WTC11 (cell line): ENCODE results near the gene MCF2L2. TPM values are rescaled to one million over a fixed set of nuclear protein-coding genes. Genes with fewer than 3 reads are reported as not detected.
"Not testable (repeated sequence)": the region's sequence is repeated elsewhere in the genome, so short reads cannot be mapped to it uniquely, and the experiment has no call there.

Experiments
- ATAC-seq: fragments of 200-7000 bp; cut with Tn5 transposase; 2 replicates; pipeline ENCODE4 v1.10.0; 2021; ENCODE audit warnings: mild to moderate bottlenecking, moderate library complexity
- CTCF ChIA-PET: fragments of 300-600 bp; sonication (Branson Sonifier 250); formaldehyde crosslinking; loops from one replicate; lab custom pipeline; 2021; ENCODE audit warnings: antibody characterized with exemption; lab: Charles Lee
- POLR2A ChIA-PET: fragments of 350-600 bp; sonication (Branson Sonifier 250); formaldehyde crosslinking; loops from one replicate; lab custom pipeline; 2021; ENCODE audit warnings: antibody characterized with exemption; lab: Charles Lee
- DNase-seq: peaks from one replicate; pipeline ENCODE4 v3.0.0; 2021; ENCODE audit warnings: low spot score
- H3K27ac Mint-ChIP-seq: 2 replicates; pipeline ENCODE4 v1.8.0; 2021; ENCODE audit warnings: mixed read lengths
- H3K27me3 Mint-ChIP-seq: 2 replicates; pipeline ENCODE4 v1.8.0; 2021; ENCODE audit warnings: low read depth, mild to moderate bottlenecking, moderate library complexity, mixed read lengths
- H3K36me3 Mint-ChIP-seq: 2 replicates; pipeline ENCODE4 v1.8.0; 2021; ENCODE audit warnings: mixed read lengths
- H3K4me1 Mint-ChIP-seq: 2 replicates; pipeline ENCODE4 v1.8.0; 2022; ENCODE audit warnings: mixed read lengths
- H3K4me3 Mint-ChIP-seq: 2 replicates; pipeline ENCODE4 v1.8.0; 2021; ENCODE audit warnings: mild to moderate bottlenecking, moderate library complexity, mixed read lengths
- H3K9me3 Mint-ChIP-seq: 2 replicates; pipeline ENCODE4 v1.8.0; 2021; ENCODE audit warnings: mixed read lengths
- CREM ChIP-seq: sonication (generic); formaldehyde crosslinking; IDR thresholded peaks from 2 replicates; pipeline ENCODE4 v1.8.1; 2022; ENCODE audit warnings: mild to moderate bottlenecking, missing genetic modification reagents, moderate library complexity
- E2F5 ChIP-seq: sonication (generic); formaldehyde crosslinking; IDR thresholded peaks from 2 replicates; pipeline ENCODE4 v1.8.1; 2022; ENCODE audit warnings: mild to moderate bottlenecking, moderate library complexity, missing genetic modification reagents
- ESRRA ChIP-seq: sonication (generic); formaldehyde crosslinking; IDR thresholded peaks from 2 replicates; pipeline ENCODE4 v1.8.1; 2022; ENCODE audit warnings: mild to moderate bottlenecking, missing genetic modification reagents, borderline replicate concordance
- GRHL2 ChIP-seq: fragments of 250-450 bp; sonication (Bioruptor Pico); IDR thresholded peaks from 2 replicates; pipeline ENCODE4 v1.8.0; 2022; ENCODE audit warnings: mild to moderate bottlenecking, moderate library complexity; ENCODE audit not compliant: insufficient replicate concordance, severe bottlenecking
- GTF2I ChIP-seq: fragments of 250-450 bp; sonication (Bioruptor Pico); conservative IDR thresholded peaks from 2 replicates; pipeline ENCODE4 v1.4.0; 2021; ENCODE audit warnings: mild to moderate bottlenecking
- HMGA2 ChIP-seq: fragments of 250-450 bp; sonication (Bioruptor Pico); IDR thresholded peaks from 2 replicates; pipeline ENCODE4 v1.4.0; 2021; ENCODE audit warnings: mild to moderate bottlenecking, moderate library complexity
- KAT7 ChIP-seq: sonication (generic); formaldehyde crosslinking; IDR thresholded peaks from 2 replicates; pipeline ENCODE4 v1.8.1; 2023; ENCODE audit warnings: missing genetic modification reagents, mild to moderate bottlenecking, borderline replicate concordance
- MXD4 ChIP-seq: fragments of 250-450 bp; sonication (Bioruptor Pico); IDR thresholded peaks from 2 replicates; pipeline ENCODE4 v1.8.0; 2021; ENCODE audit warnings: mild to moderate bottlenecking, moderate library complexity, borderline replicate concordance
- MYBL2 ChIP-seq: sonication (generic); formaldehyde crosslinking; IDR thresholded peaks from 2 replicates; pipeline ENCODE4 v1.8.1; 2023; ENCODE audit warnings: mild to moderate bottlenecking, moderate library complexity, missing genetic modification reagents
- NFATC4 ChIP-seq: fragments of 250-450 bp; sonication (Bioruptor Pico); IDR thresholded peaks from 2 replicates; pipeline ENCODE4 v1.9.0; 2021; ENCODE audit warnings: mild to moderate bottlenecking
- NR3C1 ChIP-seq: sonication (generic); formaldehyde crosslinking; conservative IDR thresholded peaks from 2 replicates; pipeline ENCODE4 v1.8.1; 2023; ENCODE audit warnings: low read depth, mild to moderate bottlenecking, missing genetic modification reagents
- OVOL2 ChIP-seq: fragments of 250-450 bp; sonication (Bioruptor Pico); IDR thresholded peaks from 2 replicates; pipeline ENCODE4 v1.9.0; 2021; ENCODE audit warnings: mild to moderate bottlenecking, borderline replicate concordance
- PRDM15 ChIP-seq: sonication (generic); formaldehyde crosslinking; IDR thresholded peaks from 2 replicates; pipeline ENCODE4 v1.8.0; 2022; ENCODE audit warnings: missing genetic modification reagents
- PREB ChIP-seq: sonication (generic); formaldehyde crosslinking; IDR thresholded peaks from 2 replicates; pipeline ENCODE4 v1.8.1; 2022; ENCODE audit warnings: mild to moderate bottlenecking, missing genetic modification reagents, moderate library complexity, borderline replicate concordance
- SMAD4 ChIP-seq: sonication (generic); formaldehyde crosslinking; IDR thresholded peaks from 2 replicates; pipeline ENCODE4 v1.8.0; 2022; ENCODE audit warnings: mild to moderate bottlenecking, missing genetic modification reagents
- SP1 ChIP-seq: sonication (generic); formaldehyde crosslinking; conservative IDR thresholded peaks from 2 replicates; pipeline ENCODE4 v1.8.1; 2022; ENCODE audit warnings: missing genetic modification reagents
- TP53 ChIP-seq: sonication (generic); formaldehyde crosslinking; IDR thresholded peaks from 2 replicates; pipeline ENCODE4 v1.8.1; 2023; ENCODE audit warnings: mild to moderate bottlenecking, missing genetic modification reagents
- ZBTB21 ChIP-seq: sonication (generic); formaldehyde crosslinking; IDR thresholded peaks from 2 replicates; pipeline ENCODE4 v1.8.1; 2023; ENCODE audit warnings: mild to moderate bottlenecking, missing genetic modification reagents, borderline replicate concordance
- ZNF219 ChIP-seq: sonication (generic); formaldehyde crosslinking; IDR thresholded peaks from 2 replicates; pipeline ENCODE4 v1.8.0; 2023; ENCODE audit warnings: missing genetic modification reagents, mild to moderate bottlenecking, borderline replicate concordance
- total RNA-seq: library from RNA; stranded (reverse); gene quantifications from 3 replicates; pipeline ENCODE4 v1.2.3, GENCODE V29; 2021
- TF ChIP-seq, protein P1 (sequence below): sonication (generic); formaldehyde crosslinking; IDR thresholded peaks from 2 replicates; pipeline ENCODE4 v1.8.1; 2023; ENCODE audit warnings: mild to moderate bottlenecking, moderate library complexity, missing genetic modification reagents
- TF ChIP-seq, protein P2 (sequence below): sonication (generic); formaldehyde crosslinking; conservative IDR thresholded peaks from 2 replicates; pipeline ENCODE4 v1.8.1; 2023; ENCODE audit warnings: mild to moderate bottlenecking, low read depth, missing genetic modification reagents, moderate library complexity

Gene MCF2L2
- total RNA-seq, 1 experiment from 2014 or later, result 7.5 TPM

- TF ChIP-seq KAT7, result no peak
- TF ChIP-seq GRHL2 (CRISPR knock-in tag), result no peak
- no peak for TF ChIP-seq GTF2I
- 0 out of 2 replicates have a peak, but pooled peaks have one; percentile 23 for TF ChIP-seq NR3C1 (CRISPR knock-in tag)
- TF ChIP-seq E2F5 (CRISPR knock-in tag), result peak; percentile 83
- 0 out of 2 replicates have a peak, but pooled peaks have one; percentile 7 for TF ChIP-seq ZBTB21 (CRISPR knock-in tag)
- TF ChIP-seq CREM, result peak; percentile 65; the same call in 1 of the 2 replicates
- TF ChIP-seq SP1 (CRISPR knock-in tag), result peak; percentile 82
- TF ChIP-seq PRDM15 (CRISPR knock-in tag), result peak; percentile 95
- peak; percentile 46; the same call in 1 of the 2 replicates for TF ChIP-seq TP53 (CRISPR knock-in tag)
- no peak for TF ChIP-seq OVOL2 (CRISPR knock-in tag)
- TF ChIP-seq, protein P1, sequence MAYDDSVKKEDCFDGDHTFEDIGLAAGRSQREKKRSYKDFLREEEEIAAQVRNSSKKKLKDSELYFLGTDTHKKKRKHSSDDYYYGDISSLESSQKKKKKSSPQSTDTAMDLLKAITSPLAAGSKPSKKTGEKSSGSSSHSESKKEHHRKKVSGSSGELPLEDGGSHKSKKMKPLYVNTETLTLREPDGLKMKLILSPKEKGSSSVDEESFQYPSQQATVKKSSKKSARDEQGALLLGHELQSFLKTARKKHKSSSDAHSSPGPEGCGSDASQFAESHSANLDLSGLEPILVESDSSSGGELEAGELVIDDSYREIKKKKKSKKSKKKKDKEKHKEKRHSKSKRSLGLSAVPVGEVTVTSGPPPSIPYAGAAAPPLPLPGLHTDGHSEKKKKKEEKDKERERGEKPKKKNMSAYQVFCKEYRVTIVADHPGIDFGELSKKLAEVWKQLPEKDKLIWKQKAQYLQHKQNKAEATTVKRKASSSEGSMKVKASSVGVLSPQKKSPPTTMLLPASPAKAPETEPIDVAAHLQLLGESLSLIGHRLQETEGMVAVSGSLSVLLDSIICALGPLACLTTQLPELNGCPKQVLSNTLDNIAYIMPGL (CRISPR knock-in tag), result peak; percentile 89
- no peak for TF ChIP-seq ESRRA
Measured at GRCh38 chr3:183428447-183429211, at the start of gene MCF2L2 (continued).

DNA sequence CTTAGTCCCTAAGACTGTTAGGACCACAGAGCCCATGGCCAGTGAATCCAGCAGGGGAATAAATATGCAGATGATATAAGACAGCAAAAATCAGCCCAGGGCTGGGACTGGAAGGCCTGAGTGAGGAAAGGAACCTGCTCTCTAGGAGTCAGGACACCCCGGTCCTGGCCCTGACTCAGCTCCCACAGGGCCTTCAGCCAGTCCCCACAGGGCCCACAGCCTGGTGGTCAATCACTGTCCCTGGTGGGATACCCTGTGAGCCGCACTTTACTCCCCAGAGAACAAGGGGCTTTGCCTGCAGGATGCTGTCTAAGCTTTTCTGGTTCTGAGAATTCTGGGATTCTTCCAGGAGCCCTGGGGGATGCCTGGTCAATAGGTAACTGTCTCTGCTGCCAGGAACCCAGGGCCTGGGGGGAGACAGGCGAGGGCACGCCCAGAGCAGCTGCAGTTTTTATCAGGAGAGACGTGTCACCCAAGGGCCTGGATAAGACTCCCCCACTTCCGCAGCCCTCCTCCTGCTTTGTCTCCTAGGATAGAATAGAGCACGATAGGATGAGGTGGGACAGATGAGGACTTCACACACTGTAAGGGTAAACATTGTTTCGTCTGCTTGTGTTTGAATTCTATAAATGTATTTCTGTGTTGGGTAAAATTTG, 49.5 kb upstream of the MCF2L2 start:
- no peaks in the 10 kb centered on the region for H3K9me3 Mint-ChIP-seq
- H3K27me3 Mint-ChIP-seq, result no peaks in the 10 kb centered on the region; the same call in 1 of the 2 replicates
- H3K4me1 Mint-ChIP-seq, result peaks cover 11% of the 10 kb centered on the region
- TF ChIP-seq MYBL2 (CRISPR knock-in tag), result no peak
- TF ChIP-seq KAT7, result no peak
- TF ChIP-seq ESRRA, result no peak
- TF ChIP-seq, protein P2, sequence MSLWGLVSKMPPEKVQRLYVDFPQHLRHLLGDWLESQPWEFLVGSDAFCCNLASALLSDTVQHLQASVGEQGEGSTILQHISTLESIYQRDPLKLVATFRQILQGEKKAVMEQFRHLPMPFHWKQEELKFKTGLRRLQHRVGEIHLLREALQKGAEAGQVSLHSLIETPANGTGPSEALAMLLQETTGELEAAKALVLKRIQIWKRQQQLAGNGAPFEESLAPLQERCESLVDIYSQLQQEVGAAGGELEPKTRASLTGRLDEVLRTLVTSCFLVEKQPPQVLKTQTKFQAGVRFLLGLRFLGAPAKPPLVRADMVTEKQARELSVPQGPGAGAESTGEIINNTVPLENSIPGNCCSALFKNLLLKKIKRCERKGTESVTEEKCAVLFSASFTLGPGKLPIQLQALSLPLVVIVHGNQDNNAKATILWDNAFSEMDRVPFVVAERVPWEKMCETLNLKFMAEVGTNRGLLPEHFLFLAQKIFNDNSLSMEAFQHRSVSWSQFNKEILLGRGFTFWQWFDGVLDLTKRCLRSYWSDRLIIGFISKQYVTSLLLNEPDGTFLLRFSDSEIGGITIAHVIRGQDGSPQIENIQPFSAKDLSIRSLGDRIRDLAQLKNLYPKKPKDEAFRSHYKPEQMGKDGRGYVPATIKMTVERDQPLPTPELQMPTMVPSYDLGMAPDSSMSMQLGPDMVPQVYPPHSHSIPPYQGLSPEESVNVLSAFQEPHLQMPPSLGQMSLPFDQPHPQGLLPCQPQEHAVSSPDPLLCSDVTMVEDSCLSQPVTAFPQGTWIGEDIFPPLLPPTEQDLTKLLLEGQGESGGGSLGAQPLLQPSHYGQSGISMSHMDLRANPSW, result no peak
- TF ChIP-seq ZNF219 (CRISPR knock-in tag), result no peak
- TF ChIP-seq MXD4 (CRISPR knock-in tag), result no peak
- TF ChIP-seq PREB (CRISPR knock-in tag), result no peak
- no peak for TF ChIP-seq HMGA2 (CRISPR knock-in tag)
- TF ChIP-seq NFATC4, result no peak
- no peak for TF ChIP-seq SMAD4 (CRISPR knock-in tag)
- ATAC-seq (no peak), DNase-seq (no peak)
- H3K27ac Mint-ChIP-seq, result no peak overlapping the region
- ChIA-PET POLR2A (no interaction called here), CTCF (interaction anchor here (1.7 to 2.9 kb wide), 2 partner anchors 83 to 106 kb away, joined by 3 to 14 read pairs; no protein-coding TSS in a partner anchor)
- no peak overlapping the region for H3K4me3 Mint-ChIP-seq
- H3K36me3 Mint-ChIP-seq, result no peaks in the 10 kb centered on the region

DNA sequence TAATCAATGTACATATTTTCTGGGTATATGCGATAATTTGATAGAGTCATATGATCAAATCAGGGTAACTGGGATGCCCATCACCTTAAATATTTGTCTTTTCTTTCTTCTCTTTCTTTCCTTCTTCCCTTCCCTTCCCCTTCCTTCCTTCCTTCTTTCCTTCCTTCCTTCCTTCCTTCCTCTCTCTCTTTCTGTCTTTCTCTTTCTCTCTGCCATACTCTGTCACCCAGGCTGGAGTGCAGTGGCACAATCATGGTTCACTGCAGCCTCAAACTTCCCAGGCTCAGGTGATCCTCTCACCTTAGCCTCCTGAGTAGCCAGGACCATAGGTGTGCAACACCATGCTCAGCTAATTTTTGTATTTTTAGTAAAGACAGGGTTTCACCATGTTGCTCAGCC, 47.3 kb upstream of the MCF2L2 start:
- H3K4me1 Mint-ChIP-seq, result peaks cover 11% of the 10 kb centered on the region
- ATAC-seq, H3K36me3 Mint-ChIP-seq, H3K4me3 Mint-ChIP-seq, H3K27me3 Mint-ChIP-seq, H3K27ac Mint-ChIP-seq, H3K9me3 Mint-ChIP-seq, POLR2A ChIA-PET, DNase-seq, CTCF ChIA-PET: not testable (repeated sequence)
